Measurements from ENCODE around the gene KLHL24.
"Not testable (repeated sequence)": the region's sequence is repeated elsewhere in the genome, so short reads cannot be mapped to it uniquely, and the experiment has no call there.

The KLHL24 gene, protein sequence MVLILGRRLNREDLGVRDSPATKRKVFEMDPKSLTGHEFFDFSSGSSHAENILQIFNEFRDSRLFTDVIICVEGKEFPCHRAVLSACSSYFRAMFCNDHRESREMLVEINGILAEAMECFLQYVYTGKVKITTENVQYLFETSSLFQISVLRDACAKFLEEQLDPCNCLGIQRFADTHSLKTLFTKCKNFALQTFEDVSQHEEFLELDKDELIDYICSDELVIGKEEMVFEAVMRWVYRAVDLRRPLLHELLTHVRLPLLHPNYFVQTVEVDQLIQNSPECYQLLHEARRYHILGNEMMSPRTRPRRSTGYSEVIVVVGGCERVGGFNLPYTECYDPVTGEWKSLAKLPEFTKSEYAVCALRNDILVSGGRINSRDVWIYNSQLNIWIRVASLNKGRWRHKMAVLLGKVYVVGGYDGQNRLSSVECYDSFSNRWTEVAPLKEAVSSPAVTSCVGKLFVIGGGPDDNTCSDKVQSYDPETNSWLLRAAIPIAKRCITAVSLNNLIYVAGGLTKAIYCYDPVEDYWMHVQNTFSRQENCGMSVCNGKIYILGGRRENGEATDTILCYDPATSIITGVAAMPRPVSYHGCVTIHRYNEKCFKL

DNA sequence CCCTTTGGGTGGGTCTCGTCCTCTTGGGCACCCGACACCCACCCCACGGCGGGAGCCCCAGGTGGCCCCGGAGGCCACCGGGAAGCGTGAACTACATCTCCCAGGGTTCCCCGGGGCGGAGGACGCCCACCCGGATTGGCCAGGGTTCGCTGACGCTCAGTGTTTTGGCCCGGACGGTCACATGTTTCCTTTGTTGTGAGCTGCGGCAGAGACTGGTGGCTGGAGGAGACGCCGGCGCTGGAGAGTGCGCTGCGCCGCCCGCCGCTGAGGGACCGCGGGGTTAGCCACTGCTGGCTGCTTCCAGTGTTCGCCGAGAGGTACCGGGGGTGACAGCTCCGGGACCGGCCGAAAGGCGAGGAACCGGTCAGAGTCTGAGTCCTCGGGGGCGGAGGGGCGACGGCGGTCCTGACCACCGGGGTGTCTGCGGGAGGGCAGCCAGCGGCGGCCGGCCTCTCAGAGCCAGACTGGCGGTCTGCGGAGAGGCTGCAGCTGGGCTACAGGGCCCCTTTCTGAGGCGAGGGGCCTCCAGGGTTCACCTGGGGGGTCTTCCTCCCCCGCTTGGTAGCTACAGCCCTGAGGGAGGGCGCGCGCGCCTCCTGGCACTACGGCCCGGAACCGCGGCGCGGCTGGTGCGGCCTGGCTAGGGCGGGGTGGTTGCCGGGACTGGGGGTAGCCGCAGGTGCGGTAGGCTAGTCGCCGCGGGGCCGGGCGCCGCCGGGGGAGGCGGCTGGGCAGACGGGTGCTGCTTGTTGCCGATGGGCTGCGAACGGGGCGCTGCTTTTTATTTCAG is at the start of gene KLHL24:
KLHL24 (plus strand) TSS at position 193 of the 790 bp plus-strand sequence. CDS start 14,734 bp downstream, outside the sequence.
- DNase-seq (ENCODE audit: low spot score) = peak; percentile 87

DNA sequence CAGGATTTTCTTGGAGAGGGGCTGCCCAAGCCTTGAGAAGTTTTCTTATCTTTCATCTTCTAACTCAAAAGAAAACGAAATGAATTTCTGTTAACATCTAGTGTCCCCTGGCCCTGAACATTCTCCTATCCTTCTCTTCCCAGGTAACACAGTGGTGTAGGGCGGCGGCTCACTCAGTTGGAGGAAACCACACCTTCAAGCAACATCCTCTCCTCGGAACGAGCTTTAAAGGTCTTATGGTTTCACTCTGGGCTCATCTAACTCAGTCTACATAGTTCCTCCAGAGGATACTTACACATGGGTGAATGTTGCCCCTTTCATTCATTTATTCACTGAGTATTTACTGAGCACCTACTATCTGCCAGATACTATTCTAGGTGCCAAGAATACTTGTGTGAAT is 48.9 kb upstream of the KLHL24 start:
- no peak for DNase-seq (ENCODE audit: low spot score)

DNA sequence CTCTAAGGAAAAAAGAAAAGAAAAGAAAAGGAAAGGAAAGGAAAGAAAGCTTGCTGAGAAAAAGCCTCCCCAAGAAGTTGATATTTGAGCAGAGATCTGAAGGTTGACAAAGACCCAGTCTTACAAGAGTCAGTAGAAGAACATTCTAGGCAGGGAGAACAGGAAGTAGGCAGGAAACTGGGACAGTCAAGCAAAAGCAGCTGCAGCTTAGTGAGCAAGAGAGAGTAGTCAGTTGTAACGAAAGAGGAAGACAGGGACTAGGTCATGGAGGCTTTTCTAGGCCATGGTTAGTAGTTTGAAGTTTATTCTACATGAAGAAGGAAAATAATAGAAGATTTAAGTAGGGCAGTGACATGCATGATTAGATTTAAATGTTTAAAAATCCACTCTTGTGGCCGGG is 48.1 kb upstream of the KLHL24 start:
- DNase-seq (ENCODE audit: low spot score) = no peak

DNA sequence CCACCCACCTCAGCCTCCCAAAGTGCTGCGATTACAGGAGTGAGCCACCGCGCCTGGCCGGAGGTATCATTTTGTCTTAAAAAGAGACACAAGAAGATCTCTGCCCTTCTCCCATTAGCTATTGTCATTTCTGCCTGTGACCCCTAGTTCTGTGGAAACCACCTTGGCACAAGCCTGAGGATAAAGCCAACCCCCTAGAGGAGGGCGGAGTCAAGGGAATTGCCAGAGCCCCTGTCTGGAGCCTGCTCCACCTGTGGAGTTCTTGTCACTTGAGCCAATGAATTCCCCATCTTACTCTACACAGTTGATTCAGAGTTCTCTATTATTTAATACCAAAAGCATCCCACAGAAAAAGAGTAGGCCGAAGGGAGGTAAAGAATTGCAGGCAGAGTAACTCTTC is 45.0 kb upstream of the KLHL24 start:
- no peak for DNase-seq (ENCODE audit: low spot score)

DNA sequence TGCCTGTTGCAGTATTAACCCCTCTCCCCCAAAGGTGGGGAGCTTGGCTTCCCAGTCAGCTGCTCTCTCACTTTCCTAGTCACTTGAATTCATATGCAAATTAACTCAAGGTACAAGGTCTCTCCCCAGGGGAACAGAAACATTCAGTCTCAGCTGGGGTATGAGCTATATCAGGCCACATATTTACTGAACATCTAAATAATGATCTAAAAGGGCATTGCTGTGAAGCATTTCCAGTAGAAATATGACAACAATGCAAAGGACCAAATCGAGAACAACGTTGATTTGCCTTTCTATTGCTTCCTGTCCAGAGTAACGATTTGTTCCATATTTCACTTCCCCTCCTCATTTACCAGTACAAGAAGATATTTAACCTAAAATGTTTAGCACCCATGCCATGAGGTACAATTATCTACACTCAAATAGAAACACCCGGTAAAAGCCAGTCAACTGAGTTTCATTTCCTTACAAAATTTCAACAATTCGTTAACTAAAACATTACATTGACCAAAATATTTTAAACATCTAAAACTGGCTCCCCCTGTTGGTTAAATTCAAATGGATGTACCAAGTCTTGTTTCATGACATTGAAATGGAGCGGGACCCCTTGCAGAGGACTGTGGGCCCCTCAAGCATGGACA is 43.4 kb upstream of the KLHL24 start:
- no peak for DNase-seq (ENCODE audit: low spot score)

DNA sequence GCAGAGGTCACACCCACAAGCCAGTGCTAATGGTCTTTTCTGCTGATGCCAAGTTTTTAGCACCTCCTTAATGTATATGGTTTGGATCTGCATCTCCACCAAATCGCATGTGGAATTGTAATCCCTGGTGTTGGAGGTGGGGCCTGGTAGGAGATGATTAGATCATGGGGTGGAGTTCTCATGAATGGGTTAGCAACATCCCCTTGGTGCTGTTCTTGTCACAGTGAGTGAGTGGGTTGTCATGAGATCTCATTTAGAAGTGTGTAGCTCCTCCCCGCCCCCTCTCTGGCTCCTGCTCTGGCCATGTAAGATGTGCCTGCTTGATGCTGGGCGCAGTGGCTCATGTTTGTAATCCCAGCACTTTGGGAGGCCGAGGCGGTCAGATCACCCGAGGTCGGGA is 42.6 kb upstream of the KLHL24 start:
- no peak for DNase-seq (ENCODE audit: low spot score)

DNA sequence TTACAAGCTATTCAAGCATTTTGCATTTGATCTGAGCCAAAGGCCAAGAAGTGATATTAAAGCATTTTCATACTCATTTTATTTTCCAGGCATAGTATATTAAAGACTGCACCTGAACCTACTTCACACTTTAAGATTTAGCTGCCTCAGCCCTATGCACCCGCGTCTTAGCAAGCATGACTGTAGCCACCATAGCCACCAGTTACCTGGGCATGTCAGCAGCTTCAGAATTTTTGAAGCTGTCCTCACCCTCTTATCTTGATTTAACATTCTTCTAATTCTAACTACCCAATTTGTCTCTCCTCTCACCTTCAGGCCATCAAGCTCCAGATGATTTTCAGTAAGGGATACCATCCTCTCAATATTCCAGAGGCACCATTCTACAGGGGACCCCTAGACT is 40.8 kb upstream of the KLHL24 start:
- no peak for DNase-seq (ENCODE audit: low spot score)

DNA sequence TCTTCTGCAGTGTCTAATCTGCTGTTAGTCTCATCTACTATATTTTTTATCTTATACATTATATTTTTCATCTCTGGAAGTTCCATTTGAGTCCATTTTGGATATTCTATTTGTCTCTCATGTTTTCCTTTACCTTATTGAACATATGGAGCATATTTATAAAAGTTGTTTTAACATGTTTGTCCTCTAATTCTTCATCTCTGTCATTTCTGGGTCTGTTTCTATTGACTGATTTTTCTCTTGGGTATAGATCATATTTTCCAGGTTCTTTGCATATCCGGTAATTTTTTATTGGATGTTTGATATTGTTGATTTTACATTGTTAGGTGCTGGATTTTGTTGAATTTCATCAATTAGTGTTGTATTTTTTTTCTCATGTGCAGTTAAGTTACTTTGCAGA is 37.5 kb upstream of the KLHL24 start:
- DNase-seq (ENCODE audit: low spot score) = no peak

DNA sequence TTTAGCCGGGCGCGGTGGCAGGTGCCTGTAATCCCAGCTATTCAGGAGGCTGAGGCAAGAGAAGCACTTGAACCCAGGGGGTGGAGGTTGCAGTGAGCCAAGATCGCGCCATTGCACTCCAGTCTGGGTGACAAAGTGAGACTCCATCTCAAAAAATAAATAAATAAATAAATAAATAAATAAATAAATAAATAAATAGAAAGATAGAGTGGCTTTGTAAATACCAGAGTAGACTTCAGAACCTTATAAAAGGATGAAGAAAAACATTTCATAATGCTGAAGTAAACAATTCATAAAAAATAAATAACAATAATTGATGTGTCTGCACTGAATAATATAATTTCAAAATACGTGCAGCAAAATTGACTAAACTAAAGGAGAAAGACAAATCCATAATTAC is 24.1 kb upstream of the KLHL24 start:
- not testable (repeated sequence) for DNase-seq (ENCODE audit: low spot score)

DNA sequence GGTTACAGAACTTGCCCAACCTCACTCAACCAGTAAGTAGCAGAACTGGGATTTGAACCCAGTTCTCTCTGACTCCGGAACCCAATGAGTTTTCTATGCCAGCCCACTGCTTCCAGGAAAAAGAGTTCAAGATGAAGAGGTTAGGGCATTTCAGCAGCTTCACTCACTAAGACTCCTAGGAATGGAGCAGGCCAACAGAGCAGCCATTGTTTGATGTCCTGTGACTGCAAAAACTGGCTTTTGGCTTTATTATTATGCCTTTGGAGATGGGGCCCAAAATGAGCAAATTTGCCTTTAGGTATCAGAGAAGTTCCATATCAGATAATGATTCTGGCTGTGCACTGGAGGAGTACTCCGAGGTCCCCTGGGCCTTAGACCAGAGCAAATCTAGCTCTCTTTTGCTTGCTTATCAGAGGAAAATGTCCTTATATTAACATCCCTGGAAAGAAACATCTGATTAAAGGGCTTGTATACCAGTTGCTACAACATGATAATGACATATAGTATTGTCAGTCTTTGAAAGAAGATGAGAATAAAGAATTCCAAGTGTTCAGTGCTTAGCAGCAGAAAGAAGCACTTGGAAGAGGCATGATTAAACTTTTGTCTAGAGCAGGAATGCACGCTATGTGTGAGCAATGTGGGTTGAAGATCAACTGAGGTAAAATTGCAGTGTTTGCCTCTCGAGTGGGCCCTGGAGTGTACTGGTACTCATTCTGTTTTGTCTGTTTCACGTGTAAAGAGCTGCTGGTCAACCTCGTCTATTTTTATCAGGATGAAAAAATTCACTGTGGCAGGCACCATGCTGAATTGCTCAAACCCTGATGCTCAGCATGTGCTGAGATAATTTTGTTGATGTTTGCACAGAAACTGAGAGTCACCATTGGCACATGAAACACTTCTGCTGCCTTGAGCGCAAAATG is 21.8 kb upstream of the KLHL24 start:
- no peak for DNase-seq (ENCODE audit: low spot score)

DNA sequence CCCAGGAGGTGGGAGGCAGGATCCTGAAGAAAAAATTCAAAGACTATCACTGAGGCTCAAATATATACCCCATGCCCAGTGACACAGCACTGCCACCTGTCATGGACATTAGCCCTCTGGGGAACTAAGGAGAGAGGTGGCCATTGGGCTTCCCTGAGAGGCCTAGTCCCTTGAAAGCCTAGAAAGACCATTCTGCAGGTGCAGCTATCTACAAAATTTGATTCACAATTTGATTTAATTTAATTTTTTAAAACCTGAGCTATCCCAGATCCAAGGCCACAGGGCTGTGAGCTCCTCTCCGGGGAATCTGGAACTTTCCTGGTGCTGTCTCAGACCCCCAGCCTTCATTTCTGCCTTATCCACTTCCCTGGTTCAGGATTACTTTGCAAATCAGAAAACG is 16.9 kb upstream of the KLHL24 start:
- no peak for DNase-seq (ENCODE audit: low spot score)

DNA sequence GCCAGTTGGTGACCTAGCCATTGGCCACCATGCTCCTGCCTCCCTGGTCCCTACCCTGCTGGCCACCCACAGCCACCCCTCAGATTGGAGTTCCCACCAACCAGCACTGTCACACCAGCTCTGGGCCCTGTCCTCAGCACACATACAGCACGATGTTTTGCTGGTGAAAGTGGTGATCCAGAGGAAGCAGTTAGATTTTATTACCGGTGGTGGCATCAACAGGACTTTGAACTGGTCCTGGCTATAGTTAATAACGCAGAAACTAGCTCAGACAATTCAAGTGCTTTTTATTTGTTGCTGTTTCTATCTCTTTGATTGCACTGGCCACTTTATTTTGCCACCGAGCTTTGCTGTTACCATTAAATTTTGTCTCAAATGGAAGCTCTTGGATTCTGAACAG is 16.4 kb upstream of the KLHL24 start:
- peak; percentile 43 for DNase-seq (ENCODE audit: low spot score)

DNA sequence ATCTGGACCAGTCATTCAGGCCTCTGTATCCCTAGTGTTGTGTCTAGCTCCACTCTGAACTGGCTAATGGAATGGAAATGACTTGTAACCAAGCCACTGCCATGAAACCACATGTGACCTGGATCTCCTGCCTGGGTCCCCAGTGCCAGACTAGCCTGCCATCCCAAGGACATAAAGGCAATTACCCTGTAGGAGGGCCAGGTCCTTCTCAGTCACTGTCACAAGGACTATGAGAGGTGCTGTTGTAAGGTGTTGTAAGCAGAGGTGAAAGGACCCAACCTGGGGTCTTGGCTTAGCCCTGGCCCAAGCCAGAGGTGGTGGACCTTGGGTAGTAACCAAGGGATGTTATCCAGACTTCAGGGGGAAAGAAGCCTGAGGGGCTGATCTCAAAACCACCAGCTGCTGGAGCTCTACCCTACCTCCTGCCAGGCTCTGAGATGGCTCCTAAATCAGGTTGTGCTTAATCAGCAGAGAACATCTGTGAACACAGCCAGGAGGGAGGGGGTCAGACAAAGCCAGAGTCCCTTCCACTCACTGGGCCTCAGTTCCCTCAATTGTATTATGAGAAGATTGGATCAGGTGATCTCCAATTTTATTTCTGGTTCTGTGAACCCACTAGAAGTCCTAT is 15.7 kb upstream of the KLHL24 start:
- DNase-seq (ENCODE audit: low spot score) = no peak

DNA sequence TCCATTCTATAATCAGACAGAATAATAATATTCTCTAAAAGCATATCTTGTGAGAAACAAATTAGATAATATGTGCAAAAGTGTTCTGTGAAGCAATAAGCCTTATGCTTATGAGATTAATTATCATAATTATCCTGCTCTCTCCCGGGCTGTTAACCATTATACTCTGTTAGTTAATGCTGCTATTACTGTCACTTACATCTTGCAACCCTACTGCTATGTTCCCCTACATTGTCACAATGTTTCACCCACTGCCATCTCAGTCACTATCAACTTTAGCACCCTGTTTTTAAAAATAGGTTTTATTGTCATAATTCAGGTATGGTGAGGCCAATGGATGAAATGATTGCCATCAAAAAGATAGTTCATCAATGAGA is 15.2 kb upstream of the KLHL24 start:
- no peak for DNase-seq (ENCODE audit: low spot score)

DNA sequence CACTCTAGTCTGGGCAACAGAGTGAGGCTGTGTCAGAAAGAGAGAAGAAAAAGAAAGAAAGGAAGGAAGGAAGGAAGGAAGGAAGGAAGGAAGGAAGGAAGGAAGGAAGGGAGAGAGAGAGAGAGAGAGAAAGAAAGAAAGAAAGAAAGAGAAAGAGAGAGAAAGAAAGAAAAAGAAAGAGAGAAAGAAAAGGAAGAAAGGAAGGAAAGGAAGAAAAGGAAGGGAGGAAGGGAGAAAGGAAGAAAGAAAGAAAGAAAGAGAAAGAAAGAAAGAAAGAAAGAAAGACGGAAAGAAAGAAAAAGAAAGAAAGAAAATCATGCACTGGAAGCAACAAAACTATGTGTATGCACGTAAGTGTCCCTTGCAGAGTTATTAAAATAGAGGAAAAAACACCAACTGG is 12.9 kb upstream of the KLHL24 start:
- not testable (repeated sequence) for DNase-seq (ENCODE audit: low spot score)

DNA sequence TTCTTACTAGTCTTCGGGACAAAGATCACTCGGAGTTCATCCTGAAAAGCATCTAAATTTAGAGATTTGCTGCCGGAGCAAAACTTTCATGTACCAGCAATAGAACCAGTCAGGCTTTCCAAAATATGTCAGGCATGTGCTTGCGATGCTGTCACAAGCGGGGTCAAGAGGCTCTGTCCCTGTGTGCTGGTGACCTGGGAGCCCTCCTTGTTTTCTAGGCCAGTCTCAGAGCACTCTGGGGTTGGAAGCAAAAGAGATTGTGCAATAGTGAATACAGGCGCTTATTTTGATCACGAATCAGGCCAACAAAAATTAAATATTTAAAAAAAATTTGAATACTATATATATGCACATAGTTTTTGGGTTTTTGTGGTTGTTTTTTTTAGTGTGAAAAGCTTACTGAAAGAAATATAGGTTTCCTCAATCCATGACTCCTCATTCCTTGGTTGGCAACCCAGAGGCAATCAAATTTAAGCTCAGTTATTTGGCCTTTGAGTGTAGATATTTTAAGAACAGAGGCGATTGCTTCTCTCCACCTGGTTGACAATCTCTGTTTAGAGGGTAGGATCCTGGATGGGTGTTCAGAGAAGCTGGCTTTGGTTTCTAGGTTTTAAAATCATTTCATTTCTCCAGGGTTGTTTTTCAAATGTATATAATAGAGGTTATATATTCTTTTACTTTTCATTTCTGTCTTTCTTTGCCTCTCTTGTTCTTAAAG is 8.4 kb upstream of the KLHL24 start:
- no peak for DNase-seq (ENCODE audit: low spot score)

DNA sequence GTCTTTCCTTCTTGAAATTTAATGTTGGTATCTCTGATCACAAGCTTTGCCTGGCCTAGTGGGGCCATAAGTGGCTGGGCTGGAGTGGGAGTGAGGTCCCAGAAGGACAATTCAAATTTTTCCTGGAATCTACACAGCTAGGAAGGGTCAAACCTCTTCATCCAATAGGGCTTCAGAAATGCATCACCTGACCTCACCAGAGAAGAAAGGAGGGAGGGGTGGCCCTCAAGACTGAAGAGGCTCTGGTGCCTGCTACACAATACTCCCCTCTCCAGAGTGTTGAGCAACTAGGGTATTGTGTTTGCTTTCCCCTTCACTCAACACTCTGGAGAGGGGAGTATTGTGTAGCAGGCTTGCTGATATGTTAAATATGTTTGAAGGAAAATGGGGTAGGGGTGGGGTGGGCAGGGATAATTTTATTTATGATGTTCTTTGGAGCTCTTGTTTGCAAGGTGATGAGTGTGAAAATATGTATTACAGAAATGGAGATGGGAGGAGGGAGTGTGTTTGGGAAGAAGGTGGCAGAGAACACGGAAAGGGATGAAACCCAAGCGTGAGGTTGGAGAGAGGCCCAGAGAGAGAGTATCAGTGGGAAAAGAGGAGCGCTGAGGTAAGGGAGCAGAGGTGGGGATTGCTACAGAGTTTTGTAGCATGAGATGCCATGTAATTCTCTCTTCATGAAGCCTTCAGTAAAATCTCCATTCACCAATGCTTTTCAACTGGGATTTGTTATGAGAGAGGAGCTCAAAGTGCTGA is 5.7 kb upstream of the KLHL24 start:
- no peak for DNase-seq (ENCODE audit: low spot score)

DNA sequence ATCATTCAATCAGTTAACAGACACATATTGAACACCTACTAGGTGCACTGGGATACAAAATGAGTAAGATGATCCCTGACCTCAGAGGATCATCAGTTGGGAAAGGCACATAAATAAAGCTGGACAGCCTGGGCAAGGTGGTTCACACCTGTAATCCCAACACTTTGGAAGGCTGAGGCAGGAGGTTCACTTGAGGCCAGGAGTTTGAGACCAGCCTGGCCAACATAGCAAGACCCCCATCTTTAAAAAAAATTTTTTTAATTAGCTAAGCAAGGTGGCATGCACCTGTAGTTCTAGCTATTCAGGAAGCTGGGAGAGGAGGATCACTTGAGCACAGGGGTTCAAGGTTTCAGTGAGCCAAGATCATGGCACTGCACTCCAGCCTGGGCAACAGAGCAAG is 3.7 kb upstream of the KLHL24 start:
- DNase-seq (ENCODE audit: low spot score) = no peak

DNA sequence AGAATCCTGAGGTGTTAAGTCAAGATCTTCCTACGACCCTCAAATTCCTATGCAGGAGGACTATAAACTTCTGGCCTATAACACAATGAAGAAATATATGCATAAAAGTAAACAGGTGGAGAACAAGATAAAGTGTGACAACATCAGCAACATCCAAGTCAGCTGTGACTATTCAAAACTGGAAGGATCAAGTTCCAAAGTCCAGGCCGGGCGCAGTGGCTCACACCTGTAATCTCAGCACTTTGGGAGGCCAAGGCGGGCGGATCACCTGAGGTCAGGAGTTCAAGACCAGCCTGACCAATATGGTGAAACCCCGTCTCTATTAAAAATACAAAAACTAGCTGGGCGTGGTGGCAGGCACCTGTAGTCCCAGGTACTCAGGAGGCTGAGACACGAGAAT is 2.7 kb upstream of the KLHL24 start:
- not testable (repeated sequence) for DNase-seq (ENCODE audit: low spot score)

DNA sequence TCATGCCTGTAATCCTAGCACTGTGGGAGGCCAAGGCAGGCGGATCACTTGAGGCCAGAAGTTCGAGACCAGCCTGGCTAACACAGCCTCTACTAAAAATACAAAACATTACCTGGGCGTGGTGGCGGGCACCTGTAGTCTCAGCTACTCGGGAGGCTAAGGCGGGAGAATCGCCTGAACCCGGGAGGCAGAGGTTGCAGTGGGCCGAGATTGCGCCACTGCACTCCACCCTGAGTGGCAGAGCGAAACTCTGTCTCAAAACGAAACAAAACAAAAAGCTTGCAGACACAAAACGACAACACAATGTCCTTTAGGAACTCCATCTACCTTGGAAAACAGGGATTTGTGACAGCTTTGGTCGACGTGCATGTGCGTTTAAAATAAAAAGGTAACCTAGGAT is 716 bp upstream of the KLHL24 start:
- DNase-seq (ENCODE audit: low spot score) = no peak
